GM12801 (cell line): Measurements from ENCODE around the gene KCNQ4.
A peak's percentile ranks its signal among the peaks of the same experiment; 100 is the strongest.

Experiments used
- TF ChIP-seq, protein P1 (sequence below): IDR thresholded peaks from one replicate; pipeline ENCODE4 v1.5.1; 2011; ENCODE audit warnings: control low read depth; ENCODE audit not compliant: insufficient read length; ENCODE audit errors: extremely low read depth

Gene KCNQ4

DNA sequence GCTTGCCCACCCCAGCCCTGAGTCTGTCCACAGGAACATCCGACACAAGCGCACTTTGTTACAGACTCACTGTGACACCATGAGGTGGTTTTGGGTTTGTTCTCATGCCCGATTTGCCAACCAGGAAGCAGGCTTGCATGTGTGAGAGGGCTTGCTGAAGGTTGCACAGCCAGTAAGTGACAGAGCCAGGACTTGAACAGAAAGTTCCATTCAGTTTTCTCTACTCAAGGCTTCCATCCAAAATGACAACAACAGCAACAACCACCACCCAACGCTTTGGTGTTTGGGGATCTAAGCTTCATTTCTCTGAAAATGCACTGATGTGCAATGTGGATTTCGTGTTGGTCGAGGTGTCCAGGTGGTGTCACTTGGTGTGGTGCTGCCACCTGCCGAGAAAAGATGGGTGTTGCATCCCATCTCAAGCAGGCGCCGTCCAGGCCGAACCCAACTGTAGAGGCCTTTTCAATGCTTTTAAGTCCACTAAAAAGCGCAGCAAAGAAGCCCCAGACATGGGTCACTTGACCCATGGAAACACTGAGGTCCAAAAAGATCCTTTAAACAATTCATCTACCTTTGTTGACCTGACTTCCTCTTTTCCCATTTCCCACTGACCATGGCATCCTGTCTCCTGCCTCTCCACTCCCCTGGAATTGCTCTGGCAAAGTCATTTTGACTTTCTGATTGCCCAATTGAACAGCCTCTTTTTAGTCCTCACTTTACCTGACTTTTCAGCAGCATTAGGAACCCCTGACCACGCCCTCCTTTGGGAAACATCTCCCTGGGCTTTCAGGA, 66.4 kb downstream of the KCNQ4 start:
- TF ChIP-seq, protein P1, sequence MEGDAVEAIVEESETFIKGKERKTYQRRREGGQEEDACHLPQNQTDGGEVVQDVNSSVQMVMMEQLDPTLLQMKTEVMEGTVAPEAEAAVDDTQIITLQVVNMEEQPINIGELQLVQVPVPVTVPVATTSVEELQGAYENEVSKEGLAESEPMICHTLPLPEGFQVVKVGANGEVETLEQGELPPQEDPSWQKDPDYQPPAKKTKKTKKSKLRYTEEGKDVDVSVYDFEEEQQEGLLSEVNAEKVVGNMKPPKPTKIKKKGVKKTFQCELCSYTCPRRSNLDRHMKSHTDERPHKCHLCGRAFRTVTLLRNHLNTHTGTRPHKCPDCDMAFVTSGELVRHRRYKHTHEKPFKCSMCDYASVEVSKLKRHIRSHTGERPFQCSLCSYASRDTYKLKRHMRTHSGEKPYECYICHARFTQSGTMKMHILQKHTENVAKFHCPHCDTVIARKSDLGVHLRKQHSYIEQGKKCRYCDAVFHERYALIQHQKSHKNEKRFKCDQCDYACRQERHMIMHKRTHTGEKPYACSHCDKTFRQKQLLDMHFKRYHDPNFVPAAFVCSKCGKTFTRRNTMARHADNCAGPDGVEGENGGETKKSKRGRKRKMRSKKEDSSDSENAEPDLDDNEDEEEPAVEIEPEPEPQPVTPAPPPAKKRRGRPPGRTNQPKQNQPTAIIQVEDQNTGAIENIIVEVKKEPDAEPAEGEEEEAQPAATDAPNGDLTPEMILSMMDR = peak; percentile 66

DNA sequence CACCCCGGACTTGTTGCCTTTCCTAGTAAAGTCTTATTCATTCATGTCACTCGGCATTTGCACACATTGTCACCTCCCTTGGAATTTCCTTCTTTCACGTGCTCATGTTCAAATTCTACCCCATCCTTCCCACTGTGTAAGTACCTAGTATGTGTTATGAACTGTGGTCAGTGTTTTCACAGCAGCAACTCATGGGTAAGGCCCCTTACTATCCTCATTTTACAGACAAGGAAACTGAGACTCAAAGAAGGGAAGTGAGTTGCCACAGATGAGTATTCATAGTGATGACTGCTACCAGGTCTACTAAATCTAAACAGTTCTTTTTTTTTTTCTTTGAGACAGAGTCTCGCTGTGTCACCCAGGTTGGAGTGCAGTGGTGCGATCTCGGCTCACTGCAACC, 68.1 kb downstream of the KCNQ4 start:
- TF ChIP-seq, protein P1 = no peak

DNA sequence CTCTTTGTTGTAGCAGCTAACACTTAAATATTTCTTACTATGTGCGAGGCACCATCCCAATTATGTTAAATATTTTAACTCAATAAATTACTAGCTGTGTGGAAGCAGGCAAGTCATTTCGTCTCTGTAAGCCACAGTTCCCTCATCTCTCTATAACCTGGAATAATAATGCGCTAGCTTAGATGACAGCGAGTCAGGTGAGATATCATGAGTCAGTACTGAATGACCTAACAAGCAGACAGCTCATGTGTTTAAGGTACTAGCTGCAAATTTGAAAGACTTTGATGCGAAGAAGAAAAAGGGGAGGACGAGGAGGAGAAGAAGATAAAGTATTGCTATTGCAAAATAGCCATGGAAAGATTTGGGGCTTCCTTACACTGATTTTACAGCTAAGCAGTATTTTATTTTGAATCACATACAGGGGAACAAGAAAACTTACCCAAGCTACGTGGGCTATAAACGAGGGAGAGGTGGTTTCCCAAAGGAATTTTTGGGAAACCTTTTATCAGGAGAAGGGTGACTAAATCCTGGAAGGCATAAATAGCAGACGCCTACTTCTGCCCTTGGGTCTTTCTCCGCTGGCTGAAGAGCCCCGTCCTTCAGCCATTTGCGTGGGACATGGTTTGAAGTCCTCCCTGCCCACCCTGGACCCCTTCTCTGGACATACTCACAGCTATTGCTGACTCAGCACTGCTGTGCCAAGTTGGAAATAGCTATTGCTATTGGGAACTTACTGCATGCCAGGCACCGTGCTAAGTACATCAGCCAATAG, 69.7 kb downstream of the KCNQ4 start:
- TF ChIP-seq, protein P1 = no peak

DNA sequence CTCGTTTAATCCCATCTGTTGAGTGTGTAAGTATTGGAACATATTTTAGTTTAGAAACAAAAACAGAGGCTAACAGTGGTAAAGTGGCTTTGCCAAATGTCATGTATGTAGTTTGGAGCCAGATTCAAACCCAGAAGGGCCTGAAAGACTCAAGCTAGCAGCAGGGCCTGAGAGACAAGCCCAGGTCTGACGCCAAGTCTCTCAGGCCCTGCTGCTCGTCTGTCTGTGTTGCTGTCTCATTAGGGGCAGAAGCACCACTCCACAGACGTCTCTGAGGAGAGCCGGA, 70.2 kb downstream of the KCNQ4 start:
- TF ChIP-seq, protein P1 = no peak

DNA sequence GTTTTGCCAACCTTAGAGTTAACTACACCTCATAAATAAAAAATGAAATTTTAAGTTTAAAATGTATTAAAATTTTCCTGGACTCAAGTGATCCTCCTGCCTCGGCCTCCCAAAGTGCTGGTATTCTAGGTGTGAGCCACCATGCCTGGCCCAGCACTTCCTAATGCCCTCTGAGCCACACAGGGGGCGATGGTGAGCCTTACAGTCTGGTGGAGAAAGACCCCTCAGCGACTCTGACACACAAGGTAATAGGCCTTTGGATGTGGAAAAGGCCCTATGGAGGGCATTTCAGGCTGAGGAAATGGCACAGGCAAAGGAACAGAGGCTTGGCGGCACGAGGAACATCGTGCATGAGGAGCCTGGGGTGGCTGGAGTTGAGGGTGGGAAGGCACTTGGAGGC, 71.9 kb downstream of the KCNQ4 start:
- TF ChIP-seq, protein P1 = no peak

DNA sequence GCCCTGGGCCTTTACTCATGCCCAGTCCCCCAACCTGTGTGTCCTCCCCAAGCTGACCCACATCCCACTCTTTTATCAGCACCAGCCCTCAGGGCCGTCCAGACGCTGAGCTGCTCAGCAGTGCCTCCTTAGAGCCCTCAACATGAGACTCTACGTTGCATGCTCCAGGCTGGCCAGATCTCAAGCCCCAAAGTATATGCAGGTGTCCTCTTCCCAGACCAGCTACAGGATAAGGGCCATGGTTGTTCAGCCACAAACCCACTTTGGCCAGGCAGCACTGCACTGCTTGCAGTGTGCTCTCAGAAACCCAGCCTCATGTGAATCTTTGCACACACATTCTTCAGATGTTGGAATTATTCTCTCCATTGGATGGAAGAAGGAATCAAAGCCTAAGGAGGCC, 72.5 kb downstream of the KCNQ4 start:
- TF ChIP-seq, protein P1 = no peak

DNA sequence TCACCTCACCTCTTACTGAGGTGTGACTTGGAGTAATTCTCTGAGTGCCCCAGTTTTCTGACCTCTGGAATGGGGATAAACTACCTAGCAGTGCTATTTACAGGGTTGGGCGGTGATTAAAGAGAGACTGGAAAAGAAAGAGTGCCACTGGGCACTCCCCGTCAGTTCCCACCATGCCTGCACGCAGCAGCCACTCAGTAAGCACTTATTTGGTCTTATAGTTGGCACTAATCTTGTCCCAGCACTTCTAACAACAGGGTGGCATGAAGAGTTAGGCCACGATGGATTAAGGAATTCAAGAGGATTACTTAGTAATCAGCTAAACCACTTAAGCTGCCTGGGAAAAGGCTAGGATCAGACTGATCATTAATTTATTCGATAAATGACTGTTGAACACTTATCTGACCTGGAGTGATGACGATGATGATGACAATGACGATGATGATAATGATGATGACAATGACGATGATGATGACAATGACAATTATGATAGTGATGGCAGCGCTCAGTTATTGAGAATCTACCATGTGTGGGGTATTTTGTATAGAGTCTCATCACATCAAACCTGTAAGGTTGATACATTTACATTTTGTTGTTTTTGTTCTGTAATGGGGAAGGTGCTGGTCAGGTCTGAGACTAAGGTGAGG, 73.2 kb downstream of the KCNQ4 start:
- TF ChIP-seq, protein P1 = no peak
